Hepatocyte (in vitro differentiated cells): ENCODE data around the gene HOXB1.

ENCODE experiments used
- EZH2 ChIP-seq: fragments of 200-600 bp; sonication (generic); IDR thresholded peaks from 2 replicates; pipeline ENCODE4 v1.6.1; 2016; ENCODE audit warnings: antibody characterized with exemption, mild to moderate bottlenecking, borderline replicate concordance
- EZH2phosphoT487 ChIP-seq: fragments of 200-600 bp; sonication (generic); IDR thresholded peaks from one replicate; pipeline ENCODE4 v1.6.1; 2018; ENCODE audit warnings: antibody characterized with exemption, mild to moderate bottlenecking, low read depth, moderate library complexity; ENCODE audit not compliant: unreplicated experiment, severe bottlenecking
- TF ChIP-seq, protein P1 (sequence below): fragments of 200-600 bp; sonication (generic); IDR thresholded peaks from 2 replicates; pipeline ENCODE4 v1.5.1; 2016; ENCODE audit warnings: antibody characterized with exemption, mild to moderate bottlenecking; ENCODE audit not compliant: poor library complexity

DNA sequence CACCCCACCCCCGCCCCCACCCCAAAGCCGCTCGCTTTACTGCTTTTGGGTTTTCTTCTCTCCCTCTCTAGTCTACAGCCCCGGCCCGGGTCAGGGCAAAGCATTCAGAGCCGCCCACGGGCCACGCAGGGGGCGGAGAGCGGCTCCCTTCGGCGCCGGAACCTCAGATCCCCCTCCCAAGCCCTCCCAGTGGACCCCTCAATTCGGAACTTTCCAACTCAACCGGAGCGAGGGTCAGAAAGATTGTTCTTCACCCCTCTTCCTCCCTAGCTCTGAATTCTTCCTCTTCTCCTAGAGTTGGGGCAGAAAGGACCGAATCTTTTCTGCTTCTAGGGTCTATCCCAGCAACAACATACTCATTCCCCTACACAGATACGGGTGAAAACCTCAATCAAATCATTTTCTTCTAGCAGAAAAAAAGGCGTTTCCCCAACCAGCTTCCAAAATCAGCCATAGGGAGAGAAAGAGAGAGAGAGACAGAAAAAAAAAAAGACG, 13.1 kb upstream of the HOXB1 start:
- TF ChIP-seq, protein P1, sequence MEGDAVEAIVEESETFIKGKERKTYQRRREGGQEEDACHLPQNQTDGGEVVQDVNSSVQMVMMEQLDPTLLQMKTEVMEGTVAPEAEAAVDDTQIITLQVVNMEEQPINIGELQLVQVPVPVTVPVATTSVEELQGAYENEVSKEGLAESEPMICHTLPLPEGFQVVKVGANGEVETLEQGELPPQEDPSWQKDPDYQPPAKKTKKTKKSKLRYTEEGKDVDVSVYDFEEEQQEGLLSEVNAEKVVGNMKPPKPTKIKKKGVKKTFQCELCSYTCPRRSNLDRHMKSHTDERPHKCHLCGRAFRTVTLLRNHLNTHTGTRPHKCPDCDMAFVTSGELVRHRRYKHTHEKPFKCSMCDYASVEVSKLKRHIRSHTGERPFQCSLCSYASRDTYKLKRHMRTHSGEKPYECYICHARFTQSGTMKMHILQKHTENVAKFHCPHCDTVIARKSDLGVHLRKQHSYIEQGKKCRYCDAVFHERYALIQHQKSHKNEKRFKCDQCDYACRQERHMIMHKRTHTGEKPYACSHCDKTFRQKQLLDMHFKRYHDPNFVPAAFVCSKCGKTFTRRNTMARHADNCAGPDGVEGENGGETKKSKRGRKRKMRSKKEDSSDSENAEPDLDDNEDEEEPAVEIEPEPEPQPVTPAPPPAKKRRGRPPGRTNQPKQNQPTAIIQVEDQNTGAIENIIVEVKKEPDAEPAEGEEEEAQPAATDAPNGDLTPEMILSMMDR = no peak
- TF ChIP-seq EZH2 = peak; percentile 9
- TF ChIP-seq EZH2phosphoT487 = no peak
